Activated naive CD8-positive, alpha-beta T cell treated with anti-CD3 and anti-CD28 coated beads, Interleukin-2, amount 10 ng/mL, durations not matched to agents 7 days and 5 days (primary cell): ENCODE measurements around the gene CCT6B. TPM values are rescaled to one million over a fixed set of nuclear protein-coding genes. Genes with fewer than 3 reads are reported as not detected.
"Not testable (repeated sequence)": the region's sequence is repeated elsewhere in the genome, so short reads cannot be mapped to it uniquely, and the experiment has no call there.

ENCODE experiments used
- ATAC-seq: fragments of 150-1000 bp; cut with Tn5 transposase; one replicate; pipeline ENCODE4 v1.10.0; 2021; ENCODE audit warnings: low read depth, moderate library complexity
- POLR2A ChIA-PET: fragments of 350-600 bp; sonication (Branson Sonifier 250); formaldehyde crosslinking; loops from one replicate; lab custom pipeline; 2021; ENCODE audit warnings: antibody characterized with exemption; lab: Charles Lee
- DNase-seq: peaks from one replicate; pipeline ENCODE4 v3.0.0; 2021
- H3K27ac Mint-ChIP-seq: one replicate; pipeline ENCODE4 v1.8.0; 2022; ENCODE audit warnings: mild to moderate bottlenecking, mixed read lengths
- H3K27me3 Mint-ChIP-seq: one replicate; pipeline ENCODE4 v1.8.0; 2022; ENCODE audit warnings: mild to moderate bottlenecking, moderate library complexity, mixed read lengths
- H3K36me3 Mint-ChIP-seq: one replicate; pipeline ENCODE4 v1.8.0; 2021; ENCODE audit warnings: mild to moderate bottlenecking, mixed read lengths
- H3K4me1 Mint-ChIP-seq: one replicate; pipeline ENCODE4 v1.8.0; 2021; ENCODE audit warnings: mixed read lengths
- H3K4me3 Mint-ChIP-seq: one replicate; pipeline ENCODE4 v1.8.0; 2022; ENCODE audit warnings: mild to moderate bottlenecking, moderate library complexity, mixed read lengths
- H3K9me3 Mint-ChIP-seq: one replicate; pipeline ENCODE4 v1.8.0; 2021; ENCODE audit warnings: mixed read lengths
- total RNA-seq, 2 experiments: library from RNA; stranded (reverse); gene quantifications; one replicate each; pipeline ENCODE4 v1.2.3, GENCODE V29; 2021

The CCT6B gene
- total RNA-seq: 1 to 10 TPM; 1.4 to 1.5 TPM

- POLR2A ChIA-PET: interaction anchor here (0.9 to 1.7 kb wide), 6 partner anchors 9 to 129 kb away, joined by 3 to 22 read pairs (median 4); partner anchors contain the start of genes LIG3 and RFFL
- peaks cover 20% of the 10 kb centered on the region for H3K4me1 Mint-ChIP-seq
Measured at GRCh38 chr17:34961093-34961911, at the start of gene CCT6B, which contains the start of gene ZNF830. Gene CCT6B, minus strand, starts transcription at chr17:34961460. Its CDS starts 67 bp downstream, at chr17:34961393. Gene ZNF830, plus strand, starts transcription at chr17:34961540. Its CDS starts 27 bp downstream, at chr17:34961567.

GRCh38 chr17:35010093-35010492, 48.8 kb upstream of the CCT6B start:
- POLR2A ChIA-PET: interaction anchor here (0.7 kb wide), 1 partner anchor 157 kb away, joined by 3 read pairs; no protein-coding TSS in a partner anchor

More at GRCh38 chr17:34961093-34961911, at the start of gene CCT6B, which contains the start of gene ZNF830:
- H3K27me3 Mint-ChIP-seq: peaks cover 4% of the 10 kb centered on the region
- DNase-seq (peak; percentile 87), ATAC-seq (peak; percentile 92)
- H3K27ac Mint-ChIP-seq: peak within 1 kb of the TSS; percentile 100
- peak within 1 kb of the TSS; percentile 100 for H3K4me3 Mint-ChIP-seq
- peaks cover 2% of the 10 kb centered on the region for H3K9me3 Mint-ChIP-seq
- H3K36me3 Mint-ChIP-seq: peaks cover 22% of the 10 kb centered on the region

GRCh38 chr17:35006961-35007360, 45.7 kb upstream of the CCT6B start:
- H3K27me3 Mint-ChIP-seq: no peaks in the 10 kb centered on the region
- POLR2A ChIA-PET: no interaction called here
- H3K27ac Mint-ChIP-seq: no peak overlapping the region
- peaks cover 12% of the 10 kb centered on the region for H3K36me3 Mint-ChIP-seq
- no peaks in the 10 kb centered on the region for H3K4me1 Mint-ChIP-seq
- DNase-seq (no peak), ATAC-seq (no peak)
- H3K4me3 Mint-ChIP-seq: no peak overlapping the region
- H3K9me3 Mint-ChIP-seq: no peaks in the 10 kb centered on the region

More at GRCh38 chr17:35010093-35010492, 48.8 kb upstream of the CCT6B start:
- DNase-seq (no peak), ATAC-seq (no peak)
- Mint-ChIP-seq H3K9me3 (no peaks in the 10 kb centered on the region), H3K4me3 (no peak overlapping the region), H3K4me1 (no peaks in the 10 kb centered on the region), H3K27ac (no peak overlapping the region), H3K36me3 (peaks cover 11% of the 10 kb centered on the region), H3K27me3 (no peaks in the 10 kb centered on the region)

GRCh38 chr17:35006345-35006744, 45.1 kb upstream of the CCT6B start:
- H3K4me1 Mint-ChIP-seq: no peaks in the 10 kb centered on the region
- no peaks in the 10 kb centered on the region for H3K9me3 Mint-ChIP-seq
- no peak overlapping the region for H3K27ac Mint-ChIP-seq
- POLR2A ChIA-PET: no interaction called here
- DNase-seq (no peak), ATAC-seq (no peak)
- H3K36me3 Mint-ChIP-seq: peaks cover 10% of the 10 kb centered on the region
- H3K27me3 Mint-ChIP-seq: no peaks in the 10 kb centered on the region
- H3K4me3 Mint-ChIP-seq: no peak overlapping the region

- Mint-ChIP-seq H3K9me3 (no peaks in the 10 kb centered on the region), H3K4me1 (no peaks in the 10 kb centered on the region), H3K27ac (no peak overlapping the region), H3K4me3 (no peak overlapping the region), H3K36me3 (peaks cover 5% of the 10 kb centered on the region), H3K27me3 (no peaks in the 10 kb centered on the region)
- no peak for ATAC-seq
- DNase-seq: no peak
- POLR2A ChIA-PET: interaction anchor here (1.0 kb wide), 1 partner anchor 47 kb away, joined by 3 read pairs; no protein-coding TSS in a partner anchor
Measured at GRCh38 chr17:35003778-35004177, 42.5 kb upstream of the CCT6B start.

GRCh38 chr17:35002876-35003551, 41.8 kb upstream of the CCT6B start:
- Mint-ChIP-seq H3K4me3 (no peak overlapping the region), H3K27ac (no peak overlapping the region), H3K4me1 (peaks cover 4% of the 10 kb centered on the region), H3K27me3 (no peaks in the 10 kb centered on the region), H3K9me3 (no peaks in the 10 kb centered on the region), H3K36me3 (peaks cover 4% of the 10 kb centered on the region)
- DNase-seq (no peak), ATAC-seq (no peak)
- POLR2A ChIA-PET: no interaction called here

GRCh38 chr17:35001549-35001948, 40.3 kb upstream of the CCT6B start:
- Mint-ChIP-seq H3K4me3 (no peak overlapping the region), H3K27me3 (no peaks in the 10 kb centered on the region), H3K36me3 (peaks cover 4% of the 10 kb centered on the region), H3K27ac (no peak overlapping the region), H3K9me3 (no peaks in the 10 kb centered on the region), H3K4me1 (peaks cover 5% of the 10 kb centered on the region)
- POLR2A ChIA-PET: no interaction called here
- no peak for DNase-seq
- no peak for ATAC-seq

GRCh38 chr17:35000965-35001364, 39.7 kb upstream of the CCT6B start:
- ATAC-seq, H3K4me3 Mint-ChIP-seq, H3K36me3 Mint-ChIP-seq, H3K27me3 Mint-ChIP-seq, H3K9me3 Mint-ChIP-seq, DNase-seq, H3K4me1 Mint-ChIP-seq, H3K27ac Mint-ChIP-seq, POLR2A ChIA-PET: not testable (repeated sequence)

GRCh38 chr17:34999456-34999855, 38.2 kb upstream of the CCT6B start:
- peaks cover 6% of the 10 kb centered on the region for H3K36me3 Mint-ChIP-seq
- H3K4me3 Mint-ChIP-seq: no peak overlapping the region
- peaks cover 5% of the 10 kb centered on the region for H3K4me1 Mint-ChIP-seq
- ATAC-seq (no peak), DNase-seq (no peak)
- H3K27me3 Mint-ChIP-seq: no peaks in the 10 kb centered on the region
- POLR2A ChIA-PET: interaction anchor here (1.3 to 1.6 kb wide), 2 partner anchors 23 to 90 kb away, joined by 3 to 4 read pairs; no protein-coding TSS in a partner anchor
- no peaks in the 10 kb centered on the region for H3K9me3 Mint-ChIP-seq
- H3K27ac Mint-ChIP-seq: no peak overlapping the region

- peak; percentile 81 for DNase-seq
- peaks cover 8% of the 10 kb centered on the region for H3K4me1 Mint-ChIP-seq
- no peak overlapping the region for H3K4me3 Mint-ChIP-seq
- H3K36me3 Mint-ChIP-seq: peaks cover 7% of the 10 kb centered on the region
- POLR2A ChIA-PET: interaction anchor here (1.0 kb wide), 1 partner anchor 92 kb away, joined by 3 read pairs; no protein-coding TSS in a partner anchor
- H3K27me3 Mint-ChIP-seq: no peaks in the 10 kb centered on the region
- no peaks in the 10 kb centered on the region for H3K9me3 Mint-ChIP-seq
- peak; percentile 97 for ATAC-seq
- H3K27ac Mint-ChIP-seq: peak overlapping the region; percentile 61
Measured at GRCh38 chr17:34998205-34998604, 36.9 kb upstream of the CCT6B start.

GRCh38 chr17:34997355-34997862, 36.1 kb upstream of the CCT6B start:
- H3K36me3 Mint-ChIP-seq: peaks cover 7% of the 10 kb centered on the region
- ATAC-seq: no peak

GRCh38 chr17:34996422-34997285, 35.4 kb upstream of the CCT6B start:
- Mint-ChIP-seq H3K4me3 (no peak overlapping the region), H3K4me1 (peaks cover 17% of the 10 kb centered on the region), H3K9me3 (no peaks in the 10 kb centered on the region), H3K27ac (no peak overlapping the region), H3K27me3 (no peaks in the 10 kb centered on the region), H3K36me3 (peaks cover 7% of the 10 kb centered on the region)
- ATAC-seq: no peak
- POLR2A ChIA-PET: interaction anchor here (1.9 kb wide), 1 partner anchor 123 kb away, joined by 7 read pairs; the partner anchor contains the start of gene RAD51D
- no peak for DNase-seq

More at GRCh38 chr17:34997355-34997862, 36.1 kb upstream of the CCT6B start:
- Mint-ChIP-seq H3K27me3 (no peaks in the 10 kb centered on the region), H3K9me3 (no peaks in the 10 kb centered on the region), H3K4me1 (peaks cover 16% of the 10 kb centered on the region), H3K4me3 (no peak overlapping the region), H3K27ac (no peak overlapping the region)
- POLR2A ChIA-PET: interaction anchor here (1.0 to 1.9 kb wide), 2 partner anchors 92 to 122 kb away, joined by 3 to 7 read pairs; partner anchors contain the start of gene RAD51D
- no peak for DNase-seq
